GM19328 (cell line): ENCODE results near the gene TGM6.

ENCODE experiments used
- ATAC-seq: cut with Tn5 transposase; IDR thresholded peaks from one replicate; pipeline ENCODE4 v1.9.1; 2021; ENCODE audit warnings: mild to moderate bottlenecking, moderate library complexity; ENCODE audit not compliant: unreplicated experiment

TGM6 gene

DNA sequence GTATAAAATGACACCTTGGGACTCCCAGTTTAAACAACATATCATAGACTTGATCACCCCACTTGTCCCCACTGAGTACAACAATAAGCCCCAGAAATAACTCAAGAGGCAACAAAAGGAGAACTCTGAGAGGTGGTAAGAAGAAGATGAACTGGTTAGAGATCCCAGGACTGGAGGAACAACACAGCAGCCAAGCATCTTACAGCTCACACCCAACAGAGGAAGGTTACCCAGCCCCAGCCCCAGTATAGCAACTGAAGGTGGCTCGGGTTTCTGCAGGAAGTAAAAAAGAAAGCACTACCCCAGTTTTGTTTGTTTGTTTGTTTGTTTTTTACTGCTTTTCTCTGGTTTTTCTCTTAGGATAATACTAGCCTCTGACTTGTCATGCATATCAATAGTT is 17.1 kb upstream of the TGM6 start:
- no peak for ATAC-seq

DNA sequence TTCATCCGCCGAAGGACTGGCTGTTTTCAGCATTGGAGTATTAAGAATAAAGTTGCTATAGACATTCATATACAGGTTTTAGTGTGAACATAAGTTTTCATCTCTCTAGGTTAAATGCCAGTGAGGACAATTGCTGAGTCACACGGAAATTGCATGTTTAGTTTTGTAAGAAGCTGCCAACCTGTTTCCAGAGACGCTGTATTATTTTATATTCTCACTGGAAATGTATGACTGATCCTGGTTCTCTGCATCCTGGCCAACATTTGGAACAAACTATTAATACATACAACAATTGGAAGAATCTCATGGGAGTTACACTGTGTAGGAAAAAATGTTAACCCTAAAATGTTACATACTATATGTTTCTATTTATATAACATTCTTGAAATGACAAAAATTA is 16.7 kb upstream of the TGM6 start:
- ATAC-seq: no peak

DNA sequence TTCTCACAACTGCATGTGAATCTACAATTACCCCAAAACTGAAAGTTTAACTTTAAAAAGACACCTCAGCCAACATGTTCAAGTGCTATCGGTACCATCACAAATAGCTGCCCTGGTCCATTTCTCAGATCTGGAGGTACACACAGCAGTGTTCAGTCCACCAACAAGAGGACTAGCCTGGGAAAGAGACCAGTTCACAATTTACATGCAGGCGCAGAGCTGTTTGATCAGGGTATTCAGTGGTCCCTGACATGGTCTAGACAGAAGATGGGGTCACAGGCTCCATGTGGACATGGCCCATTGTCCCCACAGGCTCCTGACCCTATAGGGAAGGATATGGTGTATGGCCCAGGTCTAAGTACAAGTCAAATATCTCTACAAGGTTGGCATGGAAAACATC is 15.6 kb upstream of the TGM6 start:
- ATAC-seq: no peak

DNA sequence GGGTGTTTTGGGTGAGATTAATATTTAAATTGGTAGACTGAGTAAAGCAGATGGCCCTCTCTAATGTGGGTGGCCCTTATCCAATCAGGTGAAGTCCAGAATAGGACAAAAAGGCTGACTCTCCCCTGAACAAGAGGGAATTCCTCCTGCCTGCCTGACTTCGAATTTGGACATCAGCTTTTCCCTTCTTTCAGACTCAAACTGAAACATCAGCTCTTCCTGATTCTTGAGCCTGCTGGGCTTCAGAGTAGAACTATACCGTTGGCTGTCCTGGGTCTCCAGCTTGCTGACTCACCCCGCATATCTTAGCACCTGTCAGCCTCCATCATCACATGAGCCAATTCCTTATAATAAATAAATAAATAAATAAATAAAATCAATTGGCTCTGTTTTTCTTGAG is 15.0 kb upstream of the TGM6 start:
- no peak for ATAC-seq

DNA sequence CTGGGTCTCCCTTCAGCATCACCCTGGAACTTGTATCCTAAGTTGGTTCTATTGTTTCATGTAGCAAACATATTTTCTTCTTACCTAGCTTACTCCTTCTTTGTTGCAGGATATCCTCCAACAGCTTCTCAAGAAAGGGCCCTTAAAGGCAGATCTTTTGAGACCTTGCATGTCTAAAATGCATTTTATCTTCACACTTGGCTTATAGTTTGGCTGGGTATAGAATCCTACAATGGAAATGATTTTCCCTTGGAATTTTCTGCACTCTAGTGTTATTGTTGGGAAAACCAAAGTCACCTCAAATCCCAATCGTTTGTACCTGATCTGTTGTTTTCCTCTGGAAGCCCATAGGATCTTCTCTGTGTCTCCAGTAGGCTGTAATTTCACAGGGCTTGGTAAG is 12.1 kb upstream of the TGM6 start:
- no peak for ATAC-seq

DNA sequence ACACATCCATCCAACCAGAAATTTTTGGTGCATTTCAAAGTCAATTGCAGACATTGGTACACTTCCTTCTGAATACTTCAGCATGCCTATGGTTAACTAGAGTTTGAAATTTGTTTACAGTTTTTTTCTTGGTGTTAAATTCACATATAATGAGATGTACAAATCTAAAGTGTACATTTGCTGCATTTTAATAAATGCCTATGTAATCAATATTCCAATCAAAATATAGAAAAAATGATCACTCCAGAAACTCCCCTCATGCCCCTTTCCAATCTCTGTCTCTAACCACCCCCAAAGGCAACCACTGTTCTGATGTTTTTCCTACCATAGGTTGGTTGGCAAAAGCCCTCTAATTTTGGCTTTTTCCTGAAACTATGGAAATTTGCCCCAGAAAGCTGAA is 7.6 kb upstream of the TGM6 start:
- ATAC-seq: no peak

DNA sequence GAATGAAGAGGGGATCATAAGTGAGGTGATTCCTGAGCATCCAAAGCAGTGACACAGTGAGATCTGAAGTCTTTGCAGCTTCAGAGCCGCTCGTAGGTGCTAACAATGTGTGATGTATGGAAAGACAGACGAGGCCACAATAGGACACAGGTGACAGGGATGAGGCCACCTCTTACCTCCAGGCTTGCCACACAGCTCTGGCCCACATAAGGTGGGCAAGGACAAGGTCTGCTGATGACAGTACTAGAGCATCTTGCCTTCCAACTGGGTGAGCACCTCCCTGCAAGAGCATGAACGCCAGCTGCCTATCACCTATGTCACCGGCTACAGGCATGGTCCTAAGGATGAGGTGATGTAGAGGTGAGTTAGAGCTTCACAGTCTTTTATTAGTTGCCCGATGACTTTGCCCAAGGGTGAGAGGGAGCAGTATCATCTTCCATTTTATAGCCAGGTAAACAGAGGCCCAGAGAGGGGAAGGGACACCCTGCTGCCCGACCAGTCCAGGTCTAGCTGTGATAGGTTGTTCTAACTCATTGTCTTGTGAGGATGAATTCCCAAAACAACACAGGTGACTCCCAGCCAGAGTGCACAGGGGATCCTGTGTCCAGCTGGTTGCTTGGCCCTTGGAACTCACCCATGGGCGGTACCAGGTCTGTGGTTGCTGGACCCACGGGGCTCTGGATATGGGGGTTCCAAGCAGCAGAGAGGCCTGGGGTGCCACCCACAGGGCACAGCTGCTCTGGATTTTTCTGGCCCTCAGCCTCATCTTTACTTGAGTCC is 6.2 kb upstream of the TGM6 start:
- no peak for ATAC-seq

DNA sequence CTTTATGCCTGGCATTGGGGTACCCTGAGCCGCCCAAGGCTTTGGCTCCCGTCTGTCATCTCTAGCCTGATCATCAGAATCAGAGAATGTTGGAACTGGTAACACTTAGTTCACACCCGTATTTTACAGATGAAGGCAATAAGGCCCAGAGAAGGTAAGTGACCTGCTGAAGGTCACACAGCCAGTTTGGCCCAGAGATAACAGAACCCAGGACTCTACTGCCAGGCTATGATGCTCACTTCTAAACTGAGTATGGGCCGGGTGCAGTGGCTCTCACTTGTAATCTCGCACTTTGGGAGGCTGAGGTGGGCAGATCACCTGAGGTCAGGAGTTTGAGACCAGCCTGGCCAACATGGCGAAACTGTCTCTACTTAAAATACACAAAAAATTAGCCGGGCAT is 1.8 kb upstream of the TGM6 start:
- ATAC-seq: no peak

DNA sequence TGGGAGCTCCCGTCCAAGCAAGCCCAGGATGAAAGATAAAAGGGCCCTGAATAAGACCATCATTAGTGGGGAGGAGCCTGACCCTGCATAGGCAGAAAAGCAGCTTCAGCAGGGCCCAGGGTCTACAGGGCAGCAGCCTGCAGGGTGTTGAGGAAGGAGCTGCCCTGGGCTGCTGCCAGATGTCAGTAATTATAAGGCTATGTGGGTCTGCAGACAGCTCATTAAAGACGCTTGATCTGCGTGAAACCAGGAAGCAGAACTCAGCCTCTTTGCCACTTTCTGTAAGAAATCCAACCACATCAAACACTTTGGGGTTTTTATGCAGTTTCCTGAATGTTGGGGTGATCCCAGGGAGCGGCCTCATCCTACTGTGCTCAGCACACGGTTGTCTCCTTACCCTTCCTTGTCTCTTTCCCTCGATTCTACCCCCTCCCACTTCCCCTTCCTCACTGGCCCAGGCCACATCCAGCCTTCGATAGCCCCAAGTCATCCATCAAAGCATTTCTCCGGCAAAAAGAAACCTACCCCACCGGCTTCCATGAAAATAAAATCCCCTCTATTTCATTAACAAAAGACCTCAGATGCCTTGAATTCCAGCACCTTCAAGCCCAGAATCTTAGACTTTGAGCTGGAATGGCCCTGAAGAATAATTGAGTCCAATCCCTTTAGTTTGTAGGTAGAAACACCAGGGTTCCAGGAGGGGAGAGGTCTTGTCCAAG is 1.0 kb upstream of the TGM6 start:
- ATAC-seq: no peak

DNA sequence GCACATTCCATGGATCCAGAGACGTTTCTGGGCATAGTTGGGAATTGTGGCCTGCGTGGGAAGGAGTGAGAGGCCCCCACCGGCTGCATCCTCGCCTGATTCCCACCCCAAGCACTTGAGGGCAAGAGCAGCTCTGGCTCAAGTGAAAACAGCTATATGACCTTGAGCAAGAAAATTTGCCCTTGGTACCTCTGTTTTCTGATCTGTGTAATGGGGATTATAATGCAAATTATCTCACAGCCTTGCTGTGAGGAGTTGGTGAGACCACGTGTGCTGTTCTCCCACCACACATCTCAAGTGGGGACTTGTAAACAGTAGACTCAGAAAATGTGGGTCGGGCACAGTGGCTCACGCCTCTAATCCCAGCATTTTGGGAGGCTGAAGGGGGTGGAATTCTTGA is 602 bp downstream of the TGM6 start:
- no peak for ATAC-seq

DNA sequence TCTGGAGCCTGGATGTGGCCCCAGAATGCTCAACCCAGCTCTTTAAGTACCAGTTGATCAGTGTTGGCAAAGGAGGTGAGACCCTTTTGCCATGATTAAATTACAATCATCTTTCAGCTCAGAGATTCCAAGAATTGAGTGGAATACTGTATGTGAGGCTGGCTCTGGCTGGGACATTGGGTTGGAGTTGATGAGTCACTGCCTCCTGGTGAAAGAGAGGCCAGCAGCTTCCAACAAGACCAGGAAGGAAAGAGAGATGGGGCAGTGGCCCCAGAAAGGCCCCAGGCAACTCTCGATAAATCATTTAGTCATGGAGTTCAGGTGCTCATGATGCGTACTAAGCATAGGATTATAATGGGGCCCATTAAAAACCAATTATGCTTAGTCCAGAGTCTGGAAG is 2.1 kb downstream of the TGM6 start:
- no peak for ATAC-seq

DNA sequence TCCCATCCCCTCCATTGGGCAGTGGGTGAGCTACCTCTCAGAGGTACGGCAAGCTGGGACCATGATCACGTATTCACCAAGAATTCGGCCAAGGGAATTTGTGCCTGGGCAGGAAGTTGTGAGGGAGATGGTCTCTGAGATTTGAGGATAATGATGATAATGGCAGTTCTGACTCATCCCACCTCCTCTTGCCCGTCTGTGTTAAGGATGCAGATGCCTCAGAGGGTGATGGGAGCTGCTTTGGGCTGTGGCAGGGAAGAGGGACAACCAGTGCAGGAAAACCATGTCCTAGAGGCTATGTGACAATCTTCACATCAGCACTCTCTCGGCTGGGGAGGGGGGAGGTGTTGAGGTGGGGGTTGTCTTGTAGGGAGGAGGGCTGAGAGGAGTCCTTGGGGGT is 4.3 kb downstream of the TGM6 start:
- ATAC-seq: no peak

DNA sequence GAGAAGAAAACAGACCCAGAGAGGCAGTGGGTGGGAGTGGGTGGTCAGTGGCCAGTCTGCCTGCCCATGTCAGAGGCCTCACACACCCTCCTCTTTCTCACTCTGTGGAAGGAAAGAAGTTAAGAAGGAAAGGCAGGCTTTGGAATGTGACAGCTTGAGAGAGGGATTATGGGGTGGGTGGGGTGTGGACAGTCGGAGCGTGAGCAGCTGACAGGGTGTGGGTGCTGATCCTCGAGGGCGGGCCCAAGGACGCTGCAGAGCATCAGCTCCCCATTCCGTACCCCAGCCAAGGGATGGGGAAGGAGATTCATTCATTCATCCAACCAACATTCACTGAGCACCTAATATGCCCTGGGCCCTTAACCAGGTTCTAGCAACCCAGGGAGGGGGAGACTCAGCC is 4.8 kb downstream of the TGM6 start:
- ATAC-seq: no peak

DNA sequence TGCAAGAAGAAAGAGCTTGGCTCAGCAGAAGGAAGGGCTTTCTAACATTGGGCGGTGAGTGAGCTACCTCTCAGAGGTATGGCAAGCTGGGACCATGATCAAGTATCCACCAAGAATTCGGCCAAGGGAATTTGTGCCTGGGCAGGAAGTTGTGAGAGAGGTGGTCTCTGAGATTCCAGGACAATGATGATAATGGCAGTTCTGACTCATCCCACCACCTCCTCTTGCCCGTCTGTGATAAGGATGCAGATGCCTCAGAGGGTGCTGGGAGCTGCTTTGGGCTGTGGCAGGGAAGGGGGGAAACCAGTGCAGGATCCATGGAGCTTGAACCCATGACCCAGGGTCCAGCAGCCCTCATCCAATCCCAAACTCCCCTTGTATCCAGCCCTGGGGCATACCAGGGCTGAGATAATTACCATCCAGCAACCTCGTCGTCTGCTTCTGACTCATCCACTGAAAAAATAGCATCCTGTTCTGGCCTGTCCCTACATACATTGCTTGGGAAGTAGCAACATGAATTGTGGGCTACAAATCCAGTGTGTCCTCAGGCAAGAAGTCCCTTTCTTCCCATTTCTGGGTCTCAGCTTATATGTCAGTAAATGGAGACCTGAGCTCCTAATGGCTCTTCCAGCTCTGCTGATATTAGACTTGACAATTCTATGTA is 5.9 kb downstream of the TGM6 start:
- ATAC-seq: no peak

DNA sequence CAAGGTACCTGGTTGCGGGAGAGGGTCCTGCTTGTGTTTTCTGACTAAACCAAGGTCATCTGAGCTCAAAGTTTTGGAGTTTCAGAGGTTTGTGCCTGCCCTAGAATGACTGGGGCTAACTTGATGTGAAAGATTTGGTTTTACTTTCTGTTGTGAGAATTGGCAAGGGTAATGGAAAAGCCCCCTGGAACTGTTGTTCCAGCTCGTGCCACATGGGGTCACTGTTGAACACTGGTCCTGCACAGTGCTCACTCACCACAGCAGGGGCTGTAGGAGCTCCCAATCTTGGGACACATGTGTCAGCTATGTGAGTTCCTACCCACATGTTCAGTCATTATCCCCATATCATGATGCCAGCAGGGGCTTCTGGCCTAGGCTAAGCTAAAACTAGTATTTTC is 6.5 kb downstream of the TGM6 start:
- no peak for ATAC-seq

DNA sequence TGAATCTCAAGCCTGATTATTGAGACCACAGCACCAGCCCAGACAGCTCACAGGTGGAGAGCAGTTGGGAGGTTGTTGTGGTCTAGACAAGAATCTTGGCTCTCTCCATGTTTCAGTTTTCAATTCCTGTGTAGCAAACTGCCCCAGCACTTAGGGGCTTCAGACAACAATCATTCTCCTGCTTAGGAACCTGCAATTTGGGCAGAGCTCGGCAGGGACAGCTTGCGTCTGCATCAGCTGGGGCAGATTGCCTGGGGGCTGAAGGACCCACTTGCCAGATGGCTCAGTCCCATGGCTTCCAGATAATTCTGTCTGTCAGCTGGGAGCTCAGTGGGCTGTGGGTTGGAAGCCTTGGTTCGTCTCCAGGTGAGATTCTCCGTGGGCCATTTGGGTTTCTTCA is 6.9 kb downstream of the TGM6 start:
- ATAC-seq: no peak

DNA sequence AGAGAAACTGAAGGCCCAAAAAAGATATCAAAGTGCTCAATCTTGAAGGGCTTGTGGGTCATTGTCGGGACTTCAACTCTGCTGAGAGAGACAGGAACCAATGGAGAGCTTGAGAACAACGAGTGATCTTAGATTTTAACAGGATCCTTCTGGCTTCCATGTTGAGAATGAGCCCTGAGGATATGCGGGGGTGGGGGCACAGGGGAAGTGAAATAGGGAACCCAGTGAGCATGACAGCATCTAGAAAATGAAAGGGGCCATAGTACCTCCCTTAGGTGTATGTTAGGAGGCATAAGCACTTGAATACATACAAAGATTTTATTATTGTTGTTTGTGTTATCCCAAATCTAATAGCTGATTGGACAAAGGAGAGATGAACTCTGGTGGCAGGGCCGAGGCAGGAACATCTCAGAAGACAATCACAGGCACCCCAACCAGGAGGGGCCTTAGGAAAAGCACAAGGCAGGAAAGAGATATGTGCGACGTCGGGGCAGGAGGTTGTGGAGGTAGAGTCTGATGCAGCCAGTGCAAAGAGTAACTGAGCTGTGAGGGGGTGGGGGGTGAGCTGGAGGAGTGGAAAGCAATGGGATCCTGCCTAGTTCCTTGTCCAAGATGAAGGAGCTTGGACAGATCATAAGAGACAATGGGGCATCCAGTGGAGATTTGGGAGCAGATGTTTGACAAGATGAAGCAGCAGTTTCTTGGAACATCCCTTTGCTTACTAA is 10.4 kb downstream of the TGM6 start:
- no peak for ATAC-seq

DNA sequence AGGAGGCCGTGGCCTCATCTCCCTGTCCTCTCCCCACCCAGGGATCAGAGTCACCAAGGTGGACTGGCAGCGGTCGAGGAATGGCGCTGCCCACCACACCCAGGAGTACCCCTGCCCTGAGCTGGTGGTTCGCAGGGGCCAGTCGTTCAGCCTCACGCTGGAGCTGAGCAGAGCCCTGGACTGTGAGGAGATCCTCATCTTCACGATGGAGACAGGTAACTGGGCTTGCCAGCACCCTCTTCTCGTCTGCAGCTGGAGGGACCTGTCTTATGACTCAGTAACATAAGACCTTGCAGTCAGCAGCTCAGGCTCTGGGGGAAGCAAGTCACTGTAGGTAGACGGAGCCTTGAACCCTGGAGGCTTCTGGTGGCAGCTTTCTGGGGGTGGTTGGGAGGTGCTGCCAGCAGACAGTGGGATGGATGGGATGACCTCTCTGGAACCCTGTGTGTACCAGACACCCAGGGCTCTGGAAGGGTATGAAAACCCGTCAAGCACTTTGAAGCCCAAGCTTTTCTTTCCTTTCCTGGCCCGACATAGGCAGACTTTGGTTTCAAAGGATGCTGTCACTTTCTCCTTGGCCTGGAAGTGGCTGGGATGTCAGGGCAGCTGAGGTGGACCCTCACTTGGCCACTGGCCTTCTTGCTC is 13.8 kb downstream of the TGM6 start:
- ATAC-seq: no peak

DNA sequence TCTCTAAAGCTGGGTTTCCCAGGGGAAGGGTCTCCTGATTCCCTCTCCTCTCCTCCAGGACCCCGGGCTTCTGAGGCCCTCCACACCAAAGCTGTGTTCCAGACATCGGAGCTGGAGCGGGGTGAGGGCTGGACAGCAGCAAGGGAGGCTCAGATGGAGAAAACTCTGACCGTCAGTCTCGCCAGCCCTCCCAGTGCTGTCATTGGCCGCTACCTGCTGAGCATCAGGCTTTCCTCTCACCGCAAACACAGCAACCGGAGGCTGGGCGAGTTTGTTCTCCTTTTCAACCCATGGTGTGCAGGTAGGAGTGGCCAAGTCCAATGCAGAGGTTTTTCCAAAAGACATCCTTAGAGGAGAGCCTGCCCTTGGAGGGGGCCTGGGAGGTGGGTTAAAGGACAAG is 14.4 kb downstream of the TGM6 start:
- no peak for ATAC-seq

DNA sequence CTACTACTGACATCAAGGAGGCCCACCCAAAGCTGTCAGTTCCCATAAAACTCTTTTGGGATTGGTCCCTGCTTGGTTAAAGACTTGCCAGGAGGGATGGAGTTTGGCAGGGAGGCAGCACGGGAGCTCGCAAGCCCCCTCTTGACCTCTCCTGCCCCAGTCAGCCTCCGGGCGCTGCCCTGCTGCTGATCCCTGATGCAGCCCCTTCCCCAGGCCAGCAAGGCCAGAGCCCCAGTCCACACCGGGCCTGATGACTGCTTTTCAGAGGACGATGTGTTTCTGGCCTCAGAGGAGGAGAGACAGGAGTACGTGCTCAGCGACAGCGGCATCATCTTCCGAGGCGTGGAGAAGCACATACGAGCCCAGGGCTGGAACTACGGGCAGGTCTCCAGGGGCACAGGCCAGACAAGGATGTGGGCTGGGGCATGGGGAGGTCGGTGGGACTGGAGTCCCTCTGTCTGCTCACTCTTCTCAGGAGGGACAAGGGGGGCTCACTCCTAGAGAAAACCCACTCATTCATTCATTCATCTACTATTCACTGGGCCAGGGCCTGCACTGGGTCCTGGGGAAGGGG is 15.6 kb downstream of the TGM6 start:
- no peak for ATAC-seq

DNA sequence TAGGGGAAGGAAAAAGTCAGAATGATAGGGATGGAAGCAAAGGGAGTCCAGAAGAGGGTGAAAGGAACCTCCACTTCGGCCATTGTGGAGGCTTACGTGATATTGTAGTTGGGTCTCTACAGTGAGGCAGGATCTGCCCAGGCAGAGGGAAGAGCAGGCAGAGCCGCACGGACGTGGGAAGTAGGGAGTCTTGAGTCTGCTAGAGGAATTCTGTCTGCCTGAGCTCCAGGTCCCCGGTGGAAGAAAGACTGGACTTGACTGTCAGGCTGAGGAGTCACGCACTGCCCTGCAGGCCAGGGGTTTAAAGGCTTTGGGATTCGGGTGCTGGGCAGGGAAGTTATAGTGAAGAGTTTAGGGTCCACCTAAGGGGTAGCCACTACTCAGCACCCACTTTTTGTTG is 16.4 kb downstream of the TGM6 start:
- ATAC-seq: no peak
